C1 segment of cervical spinal cord (tissue), 14 donors: ENCODE measurements around the gene CHID1.

Source experiments
- DNase-seq, 14 donors: peaks; one replicate each; lab custom pipeline; 2025; lab: John Stamatoyannopoulos, UW

CHID1 gene

DNA sequence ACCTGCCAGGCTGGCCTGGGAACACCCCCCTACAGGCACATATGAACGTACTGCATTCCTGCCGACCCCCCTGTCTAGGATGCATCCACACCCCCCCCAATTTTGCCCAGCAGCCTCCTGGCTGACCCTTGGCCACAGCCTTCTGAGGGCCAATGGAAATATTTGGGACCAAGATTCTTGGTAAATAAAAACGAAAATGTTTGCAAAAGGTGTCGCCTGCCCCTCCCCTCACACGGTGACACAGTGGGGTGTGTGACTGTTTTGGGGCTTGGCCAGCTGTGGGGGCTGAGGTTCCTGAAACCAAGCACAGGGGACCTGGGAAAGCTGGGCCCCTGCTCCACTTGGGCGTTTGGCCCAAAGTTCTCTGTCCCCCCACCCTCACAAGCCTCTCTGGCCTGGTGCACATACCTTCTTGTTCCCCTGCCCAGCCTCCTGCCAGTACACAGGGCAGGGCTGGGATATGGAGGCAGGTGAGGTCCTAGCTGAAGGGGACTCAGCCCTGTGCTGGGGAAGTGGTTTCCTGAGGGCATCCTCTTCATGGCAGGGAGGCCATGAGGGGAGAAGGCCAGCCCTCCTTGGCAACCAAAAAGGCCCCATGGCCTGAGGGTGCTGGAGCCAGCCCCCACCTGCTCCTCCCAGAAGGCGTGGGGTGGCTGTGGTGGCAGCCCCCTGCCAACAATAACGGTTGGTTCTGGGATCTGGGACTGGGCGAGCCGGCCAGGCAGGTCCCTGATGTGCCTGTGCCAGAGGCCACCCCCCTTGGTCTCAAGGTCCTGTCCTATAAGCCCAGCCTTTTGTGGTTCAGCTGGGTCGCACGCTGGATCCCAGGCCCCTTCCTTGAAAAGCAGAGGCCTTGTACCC is 85.0 kb downstream of the CHID1 start:
- DNase-seq = no peak

DNA sequence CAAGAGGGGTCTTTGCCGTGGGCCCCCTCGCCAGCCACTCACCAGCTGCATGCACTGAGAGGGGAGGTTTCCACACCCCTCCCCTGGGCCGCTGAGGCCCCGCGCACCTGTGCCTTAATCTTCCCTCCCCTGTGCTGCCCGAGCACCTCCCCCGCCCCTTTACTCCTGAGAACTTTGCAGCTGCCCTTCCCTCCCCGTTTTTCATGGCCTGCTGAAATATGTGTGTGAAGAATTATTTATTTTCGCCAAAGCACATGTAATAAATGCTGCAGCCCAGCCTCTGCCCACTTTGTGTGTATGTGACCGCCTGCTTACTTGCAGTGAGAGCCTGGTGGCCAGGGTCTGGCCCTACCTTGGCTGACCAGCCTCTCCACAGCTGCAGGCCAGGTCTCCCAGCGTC is 85.7 kb downstream of the CHID1 start:
- no peak for DNase-seq

DNA sequence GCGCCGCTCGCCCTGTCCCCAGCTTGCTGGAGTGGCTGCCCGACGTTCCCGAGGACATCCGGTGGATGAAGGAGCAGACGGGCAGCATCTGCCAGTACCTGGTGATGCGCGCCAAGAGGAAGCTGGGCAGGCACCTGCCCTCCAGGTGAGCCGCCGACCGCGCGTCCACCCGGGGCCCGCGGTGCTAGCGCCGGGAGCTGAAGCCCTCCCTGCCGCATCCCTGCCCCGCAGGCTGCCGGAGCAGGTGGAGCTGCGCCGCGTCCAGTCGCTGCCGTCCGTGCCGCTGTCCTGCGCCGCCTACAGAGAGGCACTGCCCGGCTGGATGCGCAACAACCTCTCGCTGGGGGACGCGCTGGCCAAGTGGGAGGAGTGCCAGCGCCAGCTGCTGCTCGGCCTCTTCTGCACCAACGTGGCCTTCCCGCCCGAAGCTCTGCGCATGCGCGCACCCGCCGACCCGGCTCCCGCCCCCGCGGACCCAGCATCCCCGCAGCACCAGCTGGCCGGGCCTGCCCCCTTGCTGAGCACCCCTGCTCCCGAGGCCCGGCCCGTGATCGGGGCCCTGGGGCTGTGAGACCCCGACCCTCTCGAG is 86.2 kb downstream of the CHID1 start:
- no peak for DNase-seq

GRCh38 chr11:823441-824291 is 86.9 kb downstream of the CHID1 start:
- DNase-seq = no peak

DNA sequence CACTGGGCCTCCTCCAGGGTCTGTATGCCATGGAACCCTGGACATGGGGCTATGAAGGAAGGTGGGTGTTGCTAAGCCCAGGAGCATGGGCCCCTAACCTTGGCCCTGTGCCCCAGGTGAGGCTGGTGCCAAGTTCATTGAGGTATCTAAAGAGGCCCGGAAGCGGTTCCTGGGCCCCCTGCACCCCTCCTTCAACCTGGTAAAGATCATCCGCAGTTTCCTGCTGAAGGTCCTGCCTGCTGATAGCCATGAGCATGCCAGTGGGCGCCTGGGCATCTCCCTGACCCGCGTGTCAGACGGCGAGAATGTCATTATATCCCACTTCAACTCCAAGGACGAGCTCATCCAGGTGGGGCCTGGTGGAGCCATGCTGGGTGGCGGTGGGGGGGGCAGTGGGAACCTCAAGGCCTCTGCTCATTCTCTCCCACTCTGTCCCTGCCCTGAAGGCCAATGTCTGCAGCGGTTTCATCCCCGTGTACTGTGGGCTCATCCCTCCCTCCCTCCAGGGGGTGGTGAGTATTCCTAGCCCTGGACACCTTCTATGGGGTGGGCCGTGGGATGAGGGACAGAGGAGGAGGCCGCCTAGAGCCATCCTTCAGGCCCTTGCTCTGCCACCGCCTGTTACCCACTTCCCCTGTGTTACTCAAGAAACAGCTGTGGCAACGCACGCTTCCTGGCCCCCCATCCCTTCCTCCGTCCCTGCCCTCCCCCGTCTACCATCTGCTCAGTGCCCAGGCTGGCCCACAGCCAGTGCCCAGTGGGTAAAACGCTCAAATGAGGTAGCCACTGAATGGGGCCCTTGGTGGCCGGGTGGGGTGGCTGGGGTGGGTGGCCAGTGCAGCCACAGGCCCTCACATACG is 88.9 kb downstream of the CHID1 start:
- peak in 3 of 14 donors; percentile 27 to 47 (median 29) for DNase-seq

DNA sequence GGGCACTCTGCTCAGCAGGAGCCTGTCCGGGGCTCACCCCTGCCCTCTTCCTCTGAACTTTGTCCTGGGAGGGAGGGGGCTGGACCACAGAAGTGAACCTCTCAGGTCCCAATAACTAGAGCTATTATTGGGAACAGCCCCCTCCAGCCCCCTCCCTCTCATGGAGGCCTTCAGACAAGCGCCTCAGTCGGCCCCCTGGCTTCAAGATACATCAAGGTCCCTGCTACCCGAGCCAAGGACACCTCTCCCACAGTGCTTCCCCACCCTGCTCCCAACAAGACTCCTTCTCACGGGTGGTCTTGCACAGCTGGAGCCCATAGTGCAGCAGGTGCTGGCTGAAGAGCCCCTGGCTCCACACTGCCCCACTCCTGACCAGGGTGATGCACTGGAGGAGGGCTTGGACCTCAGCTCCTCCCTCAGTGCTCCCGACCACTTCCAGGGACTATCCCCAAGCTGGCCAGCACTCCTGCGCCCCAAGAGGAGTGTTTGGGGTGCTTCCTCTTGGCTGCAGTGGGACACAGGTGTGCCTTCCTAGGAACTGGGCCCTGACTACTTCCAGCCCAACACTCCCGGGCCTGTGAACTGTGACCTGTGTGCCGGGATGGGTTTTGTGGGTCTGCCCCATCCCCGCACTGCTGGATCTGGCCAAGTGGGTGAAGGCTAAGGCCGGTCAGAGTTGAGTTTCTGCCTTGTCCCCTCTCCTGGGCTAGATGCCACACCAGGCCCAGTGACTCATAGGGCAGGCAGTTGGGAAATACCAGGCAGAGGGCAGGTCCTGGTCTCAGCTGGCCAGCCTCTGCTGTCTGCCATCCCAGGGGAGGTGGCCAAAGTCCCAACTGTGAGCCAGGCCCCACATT is 89.7 kb downstream of the CHID1 start:
- DNase-seq = peak in 7 of 14 donors; percentile 28 to 88 (median 37)

DNA sequence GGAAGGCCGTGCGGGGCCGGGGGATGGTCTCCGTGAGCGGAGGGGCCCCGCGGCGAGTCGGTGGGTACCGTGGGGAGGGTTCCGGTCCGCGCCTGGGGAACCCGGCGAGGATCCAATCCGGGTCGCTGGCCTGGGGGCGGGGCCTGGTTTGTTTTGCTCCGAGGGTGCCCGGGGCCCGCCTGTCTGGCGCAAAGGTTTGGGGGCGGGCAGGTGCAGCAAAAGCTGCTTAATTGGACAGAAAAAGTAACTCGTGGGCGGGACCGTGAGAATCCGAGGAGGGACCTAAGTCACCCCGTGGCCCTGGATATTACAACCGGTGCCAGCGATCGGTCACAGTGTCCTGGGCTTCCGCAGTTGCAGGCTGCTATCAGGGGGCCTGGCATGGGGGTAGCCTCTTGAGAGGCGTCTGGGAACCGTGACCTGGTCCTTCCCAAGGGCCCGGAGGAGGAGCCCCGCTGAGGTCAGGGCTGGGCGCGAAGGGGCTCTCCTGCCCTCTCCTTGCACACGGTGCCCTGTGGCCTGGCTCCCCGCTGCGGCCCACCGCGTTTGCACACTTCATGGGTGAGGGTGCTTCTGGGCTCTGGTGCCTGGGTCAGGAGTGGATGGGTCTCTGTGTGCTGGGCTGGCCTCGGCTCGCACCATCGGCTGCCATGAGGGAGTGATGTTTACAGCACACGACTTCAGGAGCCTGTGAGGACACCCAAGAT is 90.5 kb downstream of the CHID1 start:
- DNase-seq = peak in 9 of 14 donors; percentile 47 to 79 (median 69)

GRCh38 chr11:819129-819931 is 91.3 kb downstream of the CHID1 start:
- peak in 13 of 14 donors; percentile 32 to 91 (median 78) for DNase-seq

DNA sequence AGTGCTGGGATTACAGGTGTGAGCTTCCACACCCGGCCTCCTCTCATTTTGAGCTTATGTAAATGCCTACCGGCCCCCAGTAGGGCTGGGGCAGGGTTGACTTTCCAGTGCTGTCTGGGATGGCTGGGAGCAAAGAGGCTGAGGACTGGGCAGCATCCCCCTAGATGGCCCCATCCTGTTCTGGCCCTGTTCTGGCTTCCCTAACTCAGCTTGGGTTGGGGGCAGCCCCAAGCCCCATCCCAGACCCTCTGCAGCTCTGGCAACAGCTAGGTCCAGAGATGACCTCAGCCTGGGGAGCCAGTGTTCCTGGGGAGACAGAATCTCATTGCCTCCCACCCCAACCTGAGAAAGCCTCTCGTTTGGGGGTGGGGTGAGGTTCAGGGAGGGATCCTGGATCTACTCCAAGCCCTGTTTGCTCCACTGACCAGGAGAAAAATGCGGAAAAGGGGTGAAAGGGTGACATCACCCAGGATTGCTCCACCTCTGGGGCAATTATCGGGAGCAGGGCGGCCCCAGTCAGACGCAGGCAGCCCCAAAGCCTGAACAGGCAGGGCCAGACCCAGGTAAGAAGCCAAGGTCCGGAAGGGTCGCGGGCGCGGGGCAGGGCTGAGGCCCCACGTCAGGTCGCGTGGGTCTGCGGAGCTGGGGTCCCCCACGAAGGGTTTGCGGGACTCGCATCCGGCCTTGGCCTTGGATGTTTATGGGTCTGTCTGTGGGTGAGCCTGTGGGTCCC is 92.0 kb downstream of the CHID1 start, which contains the start of gene PNPLA2:
Gene PNPLA2 (plus strand): TSS at position 519 of the 733 bp plus-strand sequence. CDS start 805 bp downstream, outside the sequence.
- no peak for DNase-seq
